SK-N-MC (cell line): ENCODE results near the gene ABI3BP.

ENCODE experiments used
- EZH2 ChIP-seq: fragments of 200-600 bp; sonication (generic); IDR thresholded peaks from one replicate; pipeline ENCODE4 v1.6.1; 2017; ENCODE audit warnings: antibody characterized with exemption
- FOXP2 ChIP-seq: optimal IDR thresholded peaks from 2 replicates; pipeline ENCODE3; 2011; ENCODE audit warnings: mild to moderate bottlenecking, moderate library complexity; ENCODE audit not compliant: insufficient read depth; ENCODE audit errors: extremely low read length, control extremely low read depth
- POLR2AphosphoS5 ChIP-seq: IDR thresholded peaks from 2 replicates; pipeline ENCODE4 v1.6.1; 2012; ENCODE audit warnings: mild to moderate bottlenecking, low read depth, low read length, borderline replicate concordance

GRCh38 chr3:100706365-100706764 lies 286.9 kb downstream of the ABI3BP start:
- no peak for TF ChIP-seq EZH2
- TF ChIP-seq POLR2AphosphoS5, result no peak
- no peak for TF ChIP-seq FOXP2
